Aortic smooth muscle cell (primary cell): Measurements from ENCODE around the gene RBM20. TPM values are rescaled to one million over a fixed set of nuclear protein-coding genes. Genes with fewer than 3 reads are reported as not detected.

Experiments used
- total RNA-seq: library from RNA; depleted of rRNA; stranded (reverse); fragments of >200 nt; gene quantifications from 2 replicates; pipeline ENCODE4 v1.2.3, GENCODE V29; 2014

RBM20 gene
- 0.66 and 1.1 TPM in 2 replicates for total RNA-seq

GRCh38 chr10:110643653-110644597 lies at the start of gene RBM20:
TSS of gene RBM20 (plus strand) at chr10:110644336. CDS start at chr10:110644455, 119 bp downstream.

DNA sequence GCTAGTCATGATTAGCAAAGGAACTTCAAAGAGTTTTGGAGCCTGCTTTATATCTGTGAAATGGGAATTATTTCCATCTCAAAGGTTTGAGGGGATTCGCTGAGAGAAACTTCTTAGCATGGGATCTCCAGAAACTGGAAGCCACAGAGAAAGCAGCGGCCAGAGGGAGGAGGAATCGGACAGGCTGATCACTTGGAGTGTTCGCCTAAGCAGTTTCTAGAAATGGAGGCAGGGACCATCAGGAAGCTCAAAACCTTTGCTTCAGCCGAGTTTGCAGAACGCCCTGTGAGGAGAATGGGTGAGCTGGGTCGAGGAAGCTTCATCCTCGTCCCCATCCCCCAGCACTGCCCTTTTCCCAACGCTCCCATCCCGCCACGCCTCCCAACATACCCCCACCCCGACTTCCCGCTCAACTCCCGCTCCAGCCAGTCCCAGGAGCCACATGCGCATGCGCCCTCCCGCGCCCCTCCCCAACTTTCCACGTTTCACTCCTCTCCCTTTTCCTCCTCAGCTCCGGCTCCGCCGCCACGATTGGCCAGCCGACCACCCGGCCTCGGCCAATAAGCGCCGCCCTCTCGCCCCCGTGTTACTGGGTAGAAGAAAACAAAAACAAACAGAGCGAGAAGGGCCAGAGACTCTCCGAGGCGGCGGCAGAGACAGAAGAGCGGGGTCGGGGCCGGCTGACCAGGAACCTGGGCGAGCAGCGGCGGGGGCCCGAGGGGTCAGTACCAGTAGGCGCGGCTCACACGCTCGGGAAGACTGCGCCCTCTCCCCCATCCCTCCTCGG lies 227.4 kb downstream of the RBM20 start, which contains the start of gene PDCD4:
Gene PDCD4 (plus strand): TSS at position 631 of the 787 bp plus-strand sequence. CDS start 4,100 bp downstream, outside the sequence.

Other genes with a start within 250 kb of the RBM20 start
- gene DUSP5, start 146.4 kb upstream of the RBM20 start, total RNA-seq: 15.0 and 29.3 TPM in 2 replicates
- gene SMC3, start 76.6 kb upstream of the RBM20 start, total RNA-seq: 27.2 and 28.0 TPM in 2 replicates
- gene PDCD4, start 227.6 kb downstream of the RBM20 start, total RNA-seq: 43.9 and 70.8 TPM in 2 replicates